ENCODE data around the gene ZNF784. TPM values are rescaled to one million over a fixed set of nuclear protein-coding genes. Genes with fewer than 3 reads are reported as not detected.
A peak's percentile ranks its signal among the peaks of the same experiment; 100 is the strongest.

Gene ZNF784
- total RNA-seq, 2 donors from 2014 or later = 6.9 to 9.6 TPM

DNA sequence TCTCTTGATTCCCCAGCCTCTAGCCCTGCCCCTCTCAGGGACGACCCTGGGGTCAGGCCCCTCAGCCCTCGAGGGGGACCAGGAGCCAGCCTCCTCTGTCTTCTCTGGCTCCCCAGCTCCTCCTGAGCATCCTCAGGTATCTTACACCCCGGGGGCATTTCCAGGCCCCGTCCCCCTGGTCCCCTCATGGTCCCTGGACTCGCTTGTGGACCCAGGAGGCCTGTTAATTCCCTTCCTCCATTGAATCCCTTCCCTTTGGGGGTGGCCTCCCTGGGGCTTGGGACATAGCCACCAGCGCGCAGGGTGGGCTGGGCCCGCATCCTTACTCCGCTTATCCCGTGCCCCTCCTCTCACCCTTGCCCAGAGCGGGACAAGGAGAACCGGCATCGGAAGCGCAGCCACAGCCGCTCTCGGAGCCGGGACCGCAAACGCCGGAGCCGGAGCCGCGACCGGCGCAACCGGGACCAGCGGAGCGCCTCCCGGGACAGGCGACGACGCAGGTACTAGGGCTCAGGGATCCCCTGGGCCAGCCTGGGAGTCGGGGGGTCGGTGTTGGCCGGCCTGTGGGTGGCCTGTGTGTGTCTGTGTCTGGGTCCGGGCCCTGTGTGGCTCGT, 34.6 kb upstream of the ZNF784 start:
- H3K36me3 ChIP-seq (replicated peaks in 1 of 2; ENCODE audit: insufficient read depth in 1 of 2, low read depth in 2 of 2) = peaks cover 12 to 30% of the 10 kb centered on the region in 2 donors
- no peak for DNase-seq
- H3K27ac ChIP-seq = no peak overlapping the region
- no peak overlapping the region for H3K4me3 ChIP-seq
- intact Hi-C loops (cut with DNase I) = no loop called here
- peaks cover 35% of the 10 kb centered on the region for H3K4me1 ChIP-seq
- 87 to 92% methylated on average over 26 to 29 of the region's 37 CpGs for WGBS, 2 donors
- no peaks in the 10 kb centered on the region for H3K9me3 ChIP-seq
- no peak for ATAC-seq
- TF ChIP-seq, protein P1, sequence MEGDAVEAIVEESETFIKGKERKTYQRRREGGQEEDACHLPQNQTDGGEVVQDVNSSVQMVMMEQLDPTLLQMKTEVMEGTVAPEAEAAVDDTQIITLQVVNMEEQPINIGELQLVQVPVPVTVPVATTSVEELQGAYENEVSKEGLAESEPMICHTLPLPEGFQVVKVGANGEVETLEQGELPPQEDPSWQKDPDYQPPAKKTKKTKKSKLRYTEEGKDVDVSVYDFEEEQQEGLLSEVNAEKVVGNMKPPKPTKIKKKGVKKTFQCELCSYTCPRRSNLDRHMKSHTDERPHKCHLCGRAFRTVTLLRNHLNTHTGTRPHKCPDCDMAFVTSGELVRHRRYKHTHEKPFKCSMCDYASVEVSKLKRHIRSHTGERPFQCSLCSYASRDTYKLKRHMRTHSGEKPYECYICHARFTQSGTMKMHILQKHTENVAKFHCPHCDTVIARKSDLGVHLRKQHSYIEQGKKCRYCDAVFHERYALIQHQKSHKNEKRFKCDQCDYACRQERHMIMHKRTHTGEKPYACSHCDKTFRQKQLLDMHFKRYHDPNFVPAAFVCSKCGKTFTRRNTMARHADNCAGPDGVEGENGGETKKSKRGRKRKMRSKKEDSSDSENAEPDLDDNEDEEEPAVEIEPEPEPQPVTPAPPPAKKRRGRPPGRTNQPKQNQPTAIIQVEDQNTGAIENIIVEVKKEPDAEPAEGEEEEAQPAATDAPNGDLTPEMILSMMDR (IDR thresholded peaks at IDR 0.05) = no peak
- TF ChIP-seq POLR2A (IDR thresholded peaks at IDR 0.05) = no peak
- no peaks in the 10 kb centered on the region for H3K27me3 ChIP-seq

DNA sequence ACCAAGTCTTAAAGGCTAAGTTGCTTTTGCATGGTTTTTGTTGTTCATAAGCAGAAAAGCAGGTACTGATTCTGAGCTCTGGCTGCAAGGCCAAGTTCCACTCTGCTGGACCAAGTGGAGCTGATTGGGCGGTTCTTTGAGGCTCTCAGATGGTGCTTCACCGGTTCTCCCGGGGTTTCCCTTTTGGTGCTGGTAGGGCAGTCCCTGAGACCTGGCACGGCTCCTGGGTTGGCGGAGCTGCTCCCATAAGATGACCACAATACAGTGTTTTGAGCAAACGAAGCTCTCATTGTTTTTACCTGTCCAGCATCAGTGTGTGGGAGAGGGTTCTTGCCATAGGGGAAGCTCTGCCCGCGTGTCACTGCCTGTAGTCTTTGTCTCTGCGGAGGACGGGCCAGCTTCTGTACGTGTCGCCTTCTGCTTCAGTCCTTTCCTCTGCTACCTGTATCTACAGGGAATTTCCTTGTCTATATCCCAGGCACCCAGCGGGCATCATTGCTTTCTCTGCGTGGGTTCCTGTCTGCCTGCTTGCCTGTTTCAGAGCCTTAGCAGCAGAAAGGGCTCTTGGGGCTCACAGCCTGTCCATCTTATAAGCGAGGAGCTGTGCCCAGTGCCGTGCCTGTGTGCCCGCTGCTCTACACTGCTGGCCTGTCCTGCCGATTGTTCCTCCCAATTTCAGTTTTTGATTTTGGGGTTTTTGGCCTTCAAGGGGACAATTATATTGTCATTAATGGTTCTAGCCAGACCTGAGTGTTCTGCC, 32.8 kb upstream of the ZNF784 start:
- peak overlapping the region in 2 of 4 donors; percentile 4 to 30 for H3K27ac ChIP-seq

DNA sequence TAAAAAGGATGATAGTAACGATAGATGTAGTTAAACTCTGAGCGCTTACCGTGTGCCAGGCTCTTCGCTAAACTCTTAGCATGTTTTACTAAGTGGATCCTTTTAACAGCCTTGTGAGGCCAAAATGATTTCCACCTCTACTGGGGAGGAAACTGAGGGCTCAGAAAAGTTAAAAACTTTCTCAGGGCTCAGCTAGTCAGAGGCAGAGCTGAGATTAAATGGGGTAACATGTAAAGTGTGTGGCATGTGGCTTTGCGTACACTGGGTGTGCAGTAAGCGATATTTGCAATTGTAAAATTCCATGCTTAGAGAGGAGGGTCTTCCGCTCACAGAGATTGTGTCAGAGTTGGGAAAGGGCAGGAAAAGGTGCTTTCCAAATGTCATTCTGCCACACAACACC, 32.2 kb upstream of the ZNF784 start:
- 35 to 37% methylated on average over 7 of the region's 7 CpGs for WGBS, 2 donors
- Histone ChIP-seq H3K27ac (peak overlapping the region in 1 of 4 donors; percentile 30), H3K9me3 (no peaks in the 10 kb centered on the region), H3K4me1 (peaks cover 44% of the 10 kb centered on the region), H3K27me3 (no peaks in the 10 kb centered on the region), H3K4me3 (no peak overlapping the region), H3K36me3 (replicated peaks in 1 of 2; ENCODE audit: insufficient read depth in 1 of 2, low read depth in 2 of 2) (peaks cover 0 to 9% of the 10 kb centered on the region in 2 donors)
- no peak for ATAC-seq
- intact Hi-C loops (cut with DNase I) = no loop called here
- no peak for DNase-seq
- TF ChIP-seq POLR2A (IDR thresholded peaks at IDR 0.05) = no peak

More for the DNA sequence above, 32.8 kb upstream of the ZNF784 start:
- H3K4me1 ChIP-seq = peaks cover 44% of the 10 kb centered on the region
- TF ChIP-seq, protein P1 (IDR thresholded peaks at IDR 0.05) = no peak
- no peak for TF ChIP-seq POLR2A (IDR thresholded peaks at IDR 0.05)
- intact Hi-C loops (cut with DNase I) = no loop called here
- no peaks in the 10 kb centered on the region for H3K27me3 ChIP-seq
- DNase-seq (peak in 3 of 4 donors; percentile 50 to 59 (median 57)), ATAC-seq (no peak)
- H3K36me3 ChIP-seq (replicated peaks in 1 of 2; ENCODE audit: insufficient read depth in 1 of 2, low read depth in 2 of 2) = peaks cover 4 to 13% of the 10 kb centered on the region in 2 donors
- H3K9me3 ChIP-seq = no peaks in the 10 kb centered on the region
- H3K4me3 ChIP-seq = no peak overlapping the region
- 12 to 24% methylated on average over 14 to 18 of the region's 18 CpGs for WGBS, 2 donors

DNA sequence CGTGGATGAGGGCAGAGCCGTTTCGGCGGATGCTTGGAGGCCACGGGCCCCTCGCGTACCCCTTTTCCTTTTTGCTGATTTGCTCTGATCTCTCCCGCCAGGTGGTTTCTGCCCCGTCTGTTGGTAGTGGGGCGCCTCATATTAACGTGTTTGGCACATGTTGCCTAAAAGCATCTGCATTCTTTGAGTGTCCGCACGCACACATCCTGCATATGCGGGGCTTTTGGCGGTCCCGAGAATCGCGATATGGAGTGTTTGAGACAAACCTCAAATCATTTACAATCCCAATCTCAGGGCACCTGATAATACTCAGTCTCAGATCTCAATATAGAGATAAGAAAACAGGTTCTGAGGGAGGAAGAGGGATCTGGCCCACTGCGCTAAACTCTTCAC, 31.3 kb upstream of the ZNF784 start:
- TF ChIP-seq, protein P1 (IDR thresholded peaks at IDR 0.05) = no peak
- TF ChIP-seq POLR2A (IDR thresholded peaks at IDR 0.05) = no peak

DNA sequence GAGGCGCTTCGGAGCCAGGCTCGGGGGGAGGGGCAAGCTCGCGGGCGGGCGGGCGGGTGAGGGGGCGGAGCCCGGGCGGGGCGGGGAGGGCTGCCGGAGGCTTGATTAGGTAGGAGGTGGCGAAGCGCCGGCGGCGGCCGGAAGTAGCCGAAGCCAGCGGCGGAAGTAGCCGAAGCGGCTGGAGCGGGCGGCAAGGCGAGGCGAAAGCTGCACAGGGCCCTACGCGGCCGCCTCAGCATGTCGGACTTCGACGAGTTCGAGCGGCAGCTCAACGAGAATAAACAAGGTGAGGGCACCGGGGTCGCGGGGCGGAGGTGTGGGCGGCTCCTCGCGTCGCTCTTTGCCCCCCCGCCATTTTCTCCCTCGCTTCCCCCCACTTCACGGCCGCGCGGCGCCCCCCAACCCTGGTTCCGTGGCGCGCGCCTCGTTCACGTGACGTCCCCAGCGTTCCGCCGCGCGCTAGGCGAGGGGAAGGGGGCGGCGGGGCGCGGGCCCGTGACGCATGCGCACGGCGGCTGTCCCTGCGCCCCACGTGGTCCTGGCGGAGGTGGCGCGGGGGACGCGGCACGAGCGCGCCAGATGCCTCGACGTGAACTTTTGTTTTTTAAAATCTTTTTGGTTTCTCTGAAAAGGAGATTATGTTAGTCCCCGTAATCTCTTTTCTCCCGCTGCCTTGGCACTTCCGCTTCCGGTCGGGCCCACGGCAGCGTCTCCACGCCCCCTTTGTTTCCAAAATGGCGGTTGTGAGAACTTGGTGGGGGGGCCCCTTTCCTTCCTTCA, 30.7 kb upstream of the ZNF784 start, which contains the start of gene U2AF2:
Gene U2AF2, plus strand, starts transcription at position 168 of the 780 bp plus-strand sequence. Its CDS starts 70 bp downstream, at position 238.
- 0% methylated on average over 10 to 83 of the region's 95 CpGs for WGBS, 2 donors
- H3K4me3 ChIP-seq = peak within 1 kb of the TSS; percentile 77 to 100
- H3K27me3 ChIP-seq = no peaks in the 10 kb centered on the region
- intact Hi-C loops (cut with DNase I) = no loop called here
- H3K27ac ChIP-seq = peak within 1 kb of the TSS; percentile 99 to 100 (median 99)
- TF ChIP-seq, protein P1 (IDR thresholded peaks at IDR 0.05) = peak in 1 of 7 experiments; percentile 2
- TF ChIP-seq POLR2A (IDR thresholded peaks at IDR 0.05) = peak; percentile 49 to 83 (median 75)
- peak; percentile 68 for ATAC-seq
- H3K4me1 ChIP-seq = peaks cover 44% of the 10 kb centered on the region
- DNase-seq = peak; percentile 96 to 97 (median 97)
- H3K9me3 ChIP-seq = no peaks in the 10 kb centered on the region
- H3K36me3 ChIP-seq (replicated peaks in 1 of 2; ENCODE audit: insufficient read depth in 1 of 2, low read depth in 2 of 2) = peaks cover 0 to 2% of the 10 kb centered on the region in 2 donors

More for the DNA sequence above, 31.3 kb upstream of the ZNF784 start:
- no peak for ATAC-seq
- DNase-seq = no peak
- Histone ChIP-seq H3K9me3 (no peaks in the 10 kb centered on the region), H3K4me1 (peaks cover 44% of the 10 kb centered on the region), H3K27ac (peak overlapping the region in 3 of 4 donors; percentile 99 to 100 (median 99)), H3K4me3 (peak overlapping the region; percentile 77 to 100), H3K36me3 (replicated peaks in 1 of 2; ENCODE audit: insufficient read depth in 1 of 2, low read depth in 2 of 2) (peaks cover 0 to 3% of the 10 kb centered on the region in 2 donors), H3K27me3 (no peaks in the 10 kb centered on the region)
- 0% methylated on average over 14 to 19 of the region's 19 CpGs for WGBS, 2 donors
- intact Hi-C loops (cut with DNase I) = no loop called here
